Neuronal stem cell (in vitro differentiated cells): ENCODE data around the gene GRIK4.

Experiments
- DNase-seq: peaks from one replicate; pipeline ENCODE4 v3.0.0-alpha.2; 2013; ENCODE audit warnings: low spot score
- H2AFZ ChIP-seq: one replicate; pipeline ENCODE4 v1.6.1; 2013; ENCODE audit warnings: mild to moderate bottlenecking, low read length, inconsistent platforms
- H2AK5ac ChIP-seq: 2 replicates; pipeline ENCODE4 v1.6.1; 2013; ENCODE audit warnings: low read depth, mild to moderate bottlenecking, inconsistent platforms, low read length, moderate library complexity, mixed read lengths
- H2BK120ac ChIP-seq: 2 replicates; pipeline ENCODE4 v1.6.1; 2013; ENCODE audit warnings: low read depth, mild to moderate bottlenecking, inconsistent platforms, low read length, moderate library complexity, mixed read lengths
- H2BK12ac ChIP-seq: one replicate; pipeline ENCODE4 v1.6.1; 2013; ENCODE audit warnings: low read length, inconsistent platforms
- H2BK15ac ChIP-seq: 2 replicates; pipeline ENCODE4 v1.6.1; 2013; ENCODE audit warnings: mild to moderate bottlenecking, low read length, inconsistent platforms, mixed read lengths
- H2BK5ac ChIP-seq: one replicate; pipeline ENCODE4 v1.6.1; 2013; ENCODE audit warnings: inconsistent platforms, mild to moderate bottlenecking, low read length, moderate library complexity
- H3K14ac ChIP-seq: one replicate; pipeline ENCODE4 v1.6.1; 2013; ENCODE audit warnings: low read length, inconsistent platforms
- H3K18ac ChIP-seq: 2 replicates; pipeline ENCODE4 v1.6.1; 2013; ENCODE audit warnings: low read length, inconsistent platforms
- H3K23ac ChIP-seq: 2 replicates; pipeline ENCODE4 v1.6.1; 2013; ENCODE audit warnings: low read depth, mild to moderate bottlenecking, mixed read lengths, low read length, inconsistent platforms; ENCODE audit not compliant: poor library complexity
- H3K27ac ChIP-seq: replicated peaks from 3 replicates; pipeline ENCODE4 v1.5.1; 2013; ENCODE audit warnings: low read length, inconsistent platforms
- H3K27me3 ChIP-seq, 3 experiments: 2 replicates each; pipeline ENCODE4 v1.6.1; 2013; ENCODE audit warnings: low read length in 3 of 3, mild to moderate bottlenecking in 2 of 3, inconsistent platforms in 1 of 3, low read depth in 1 of 3, mixed read lengths in 1 of 3, moderate library complexity in 1 of 3; ENCODE audit not compliant: control insufficient read depth in 3 of 3, insufficient read depth in 3 of 3
- H3K36me3 ChIP-seq, 2 donors: replicated peaks in 1 of 2; 2 replicates each; pipeline ENCODE4 v1.6.1; 2013; ENCODE audit warnings: low read length in 2 of 2; ENCODE audit not compliant: control insufficient read depth in 2 of 2, insufficient read depth in 2 of 2
- H3K4ac ChIP-seq: 2 replicates; pipeline ENCODE4 v1.6.1; 2013; ENCODE audit warnings: inconsistent platforms, mild to moderate bottlenecking, low read length, moderate library complexity
- H3K4me1 ChIP-seq, 2 donors: 1 replicate in 1 of 2; 2 replicates in 1 of 2; pipeline ENCODE4 v1.6.1; 2013; ENCODE audit warnings: low read length in 2 of 2, low read depth in 1 of 2; ENCODE audit not compliant: control insufficient read depth in 2 of 2, insufficient read depth in 1 of 2
- H3K4me2 ChIP-seq: one replicate; pipeline ENCODE4 v1.6.1; 2013; ENCODE audit warnings: mild to moderate bottlenecking, low read length, inconsistent platforms; ENCODE audit not compliant: insufficient read depth, poor library complexity, severe bottlenecking
- H3K4me3 ChIP-seq, 2 donors: 2 replicates each; pipeline ENCODE4 v1.5.1; 2013; ENCODE audit warnings: low read length in 2 of 2, mild to moderate bottlenecking in 2 of 2, inconsistent platforms in 1 of 2, moderate library complexity in 1 of 2
- H3K79me1 ChIP-seq: one replicate; pipeline ENCODE4 v1.6.1; 2013; ENCODE audit warnings: low read depth, mild to moderate bottlenecking, inconsistent platforms, low read length, moderate library complexity
- H3K9ac ChIP-seq: one replicate; pipeline ENCODE4 v1.6.1; 2013; ENCODE audit warnings: mild to moderate bottlenecking, low read depth, low read length, inconsistent platforms; ENCODE audit not compliant: poor library complexity
- H3K9me3 ChIP-seq, 2 donors: replicated peaks in 1 of 2; 2 replicates each; pipeline versions ENCODE3 to v1.6.1; 2013; ENCODE audit warnings: low read length in 2 of 2, mild to moderate bottlenecking in 2 of 2, inconsistent platforms in 1 of 2, low read depth in 1 of 2, mixed read lengths in 1 of 2, moderate library complexity in 1 of 2; ENCODE audit not compliant: control insufficient read depth in 2 of 2, insufficient read depth in 1 of 2
- H4K8ac ChIP-seq: one replicate; pipeline ENCODE4 v1.6.1; 2013; ENCODE audit warnings: low read depth, mild to moderate bottlenecking, inconsistent platforms, low read length, moderate library complexity
- H4K91ac ChIP-seq: one replicate; pipeline ENCODE4 v1.6.1; 2013; ENCODE audit warnings: low read length, low read depth, mild to moderate bottlenecking, inconsistent platforms; ENCODE audit not compliant: poor library complexity
- WGBS, 2 donors: extraction: QIAGEN DNeasy Blood & Tissue Kit; methylation state at CpG; one replicate each; pipeline ENCODE4 v1.1.7; 2013; ENCODE audit warnings: missing lambda C conversion rate in 2 of 2, mixed read lengths in 1 of 2; ENCODE audit not compliant: insufficient read length in 2 of 2, insufficient replicate concordance in 1 of 2; ENCODE audit errors: extremely low coverage in 2 of 2; 5-methylcytosine and 5-hydroxymethylcytosine counted together

The GRIK4 gene

GRCh38 chr11:120713296-120713695 is 201.7 kb downstream of the GRIK4 start:
- Histone ChIP-seq H2BK120ac (no peak overlapping the region), H4K91ac (no peak overlapping the region), H3K27me3 (peaks cover 0 to 4% (median 0%) of the 10 kb centered on the region in 3 experiments), H3K4me1 (peaks cover 9 to 52% of the 10 kb centered on the region in 2 donors), H2BK15ac (no peak overlapping the region), H3K9ac (no peak overlapping the region), H2BK12ac (no peak overlapping the region), H3K4me3 (no peak overlapping the region), H3K36me3 (no peaks in the 10 kb centered on the region), H3K9me3 (peaks cover 0 to 1% of the 10 kb centered on the region in 2 donors), H2AFZ (no peak overlapping the region), H3K18ac (no peak overlapping the region), H2AK5ac (no peak overlapping the region), H4K8ac (no peak overlapping the region), H3K4ac (no peak overlapping the region), H3K27ac (no peak overlapping the region), H3K14ac (no peak overlapping the region), H3K79me1 (no peaks in the 10 kb centered on the region), H3K4me2 (no peak overlapping the region), H3K23ac (no peak overlapping the region), H2BK5ac (no peak overlapping the region)
- WGBS, 2 donors: no CpG with 5 or more reads among the region's 5 CpGs
- no peak for DNase-seq

GRCh38 chr11:120714438-120714837 is 202.9 kb downstream of the GRIK4 start:
- no CpG with 5 or more reads among the region's 3 CpGs for WGBS, 2 donors
- Histone ChIP-seq H2AFZ (no peak overlapping the region), H3K9me3 (no peaks in the 10 kb centered on the region), H3K4me3 (no peak overlapping the region), H4K91ac (no peak overlapping the region), H3K4ac (no peak overlapping the region), H2BK5ac (no peak overlapping the region), H3K4me1 (peaks cover 11 to 51% of the 10 kb centered on the region in 2 donors), H3K79me1 (no peaks in the 10 kb centered on the region), H3K23ac (no peak overlapping the region), H4K8ac (no peak overlapping the region), H2AK5ac (no peak overlapping the region), H3K4me2 (no peak overlapping the region), H3K36me3 (no peaks in the 10 kb centered on the region), H3K27ac (no peak overlapping the region), H3K27me3 (peaks cover 0 to 4% (median 0%) of the 10 kb centered on the region in 3 experiments), H2BK12ac (no peak overlapping the region), H2BK120ac (no peak overlapping the region), H3K18ac (no peak overlapping the region), H3K14ac (no peak overlapping the region), H2BK15ac (no peak overlapping the region), H3K9ac (no peak overlapping the region)
- DNase-seq: no peak

- no peak overlapping the region for H3K4ac ChIP-seq
- WGBS, 2 donors: no CpG with 5 or more reads among the region's 10 CpGs
- no peak overlapping the region for H4K8ac ChIP-seq
- no peak for DNase-seq
- no peak overlapping the region for H4K91ac ChIP-seq
- peaks cover 11 to 44% of the 10 kb centered on the region in 2 donors for H3K4me1 ChIP-seq
- H3K27ac ChIP-seq: no peak overlapping the region
- no peak overlapping the region for H2BK120ac ChIP-seq
- H3K9ac ChIP-seq: no peak overlapping the region
- H2BK5ac ChIP-seq: no peak overlapping the region
- H3K14ac ChIP-seq: no peak overlapping the region
- no peak overlapping the region for H2BK12ac ChIP-seq
- H3K4me2 ChIP-seq: no peak overlapping the region
- no peaks in the 10 kb centered on the region for H3K36me3 ChIP-seq
- no peak overlapping the region for H2AK5ac ChIP-seq
- H3K4me3 ChIP-seq: no peak overlapping the region
- no peak overlapping the region for H2BK15ac ChIP-seq
- no peak overlapping the region for H2AFZ ChIP-seq
- H3K23ac ChIP-seq: no peak overlapping the region
- H3K9me3 ChIP-seq: no peaks in the 10 kb centered on the region
- no peaks in the 10 kb centered on the region for H3K79me1 ChIP-seq
- H3K27me3 ChIP-seq: peaks cover 0 to 4% (median 0%) of the 10 kb centered on the region in 3 experiments
- H3K18ac ChIP-seq: no peak overlapping the region
Observed at GRCh38 chr11:120715239-120715638, 203.7 kb downstream of the GRIK4 start.

DNA sequence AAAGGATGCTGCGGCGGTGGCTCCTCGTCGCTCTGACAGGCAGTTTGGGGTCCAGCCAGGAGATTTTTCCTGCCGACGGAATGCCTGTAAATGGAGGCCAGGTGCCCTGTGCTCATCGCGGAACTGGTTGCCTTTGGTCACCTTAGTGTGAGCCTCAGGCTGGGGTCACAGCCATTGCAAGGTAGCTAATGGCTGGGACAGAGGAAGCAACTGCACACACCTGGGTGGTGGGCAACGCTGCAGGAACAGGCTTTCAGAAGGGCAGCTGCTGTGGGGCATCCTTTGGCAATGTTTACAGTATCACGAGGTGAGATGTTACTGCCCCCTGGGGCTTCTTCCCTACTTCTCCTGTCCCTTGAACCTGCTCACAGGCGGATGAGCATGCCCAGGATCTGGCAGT is 205.5 kb downstream of the GRIK4 start:
- peaks cover 2 to 29% of the 10 kb centered on the region in 2 donors for H3K4me1 ChIP-seq

More for the DNA sequence above, 205.5 kb downstream of the GRIK4 start:
- no peak overlapping the region for H2AFZ ChIP-seq
- H2AK5ac ChIP-seq: no peak overlapping the region
- no peaks in the 10 kb centered on the region for H3K79me1 ChIP-seq
- no peaks in the 10 kb centered on the region for H3K36me3 ChIP-seq
- no peak overlapping the region for H2BK15ac ChIP-seq
- no peak for DNase-seq
- H2BK12ac ChIP-seq: no peak overlapping the region
- no peaks in the 10 kb centered on the region for H3K9me3 ChIP-seq
- H3K4ac ChIP-seq: no peak overlapping the region
- H2BK5ac ChIP-seq: no peak overlapping the region
- no peak overlapping the region for H4K91ac ChIP-seq
- no peak overlapping the region for H2BK120ac ChIP-seq
- H3K9ac ChIP-seq: no peak overlapping the region
- no peak overlapping the region for H3K4me3 ChIP-seq
- no peak overlapping the region for H3K14ac ChIP-seq
- H3K27ac ChIP-seq: no peak overlapping the region
- H3K4me2 ChIP-seq: no peak overlapping the region
- H3K23ac ChIP-seq: no peak overlapping the region
- no CpG with 5 or more reads among the region's 11 CpGs for WGBS, 2 donors
- H4K8ac ChIP-seq: no peak overlapping the region
- no peaks in the 10 kb centered on the region for H3K27me3 ChIP-seq
- no peak overlapping the region for H3K18ac ChIP-seq
